ENCODE data around the gene BEGAIN. TPM values are rescaled to one million over a fixed set of nuclear protein-coding genes. Genes with fewer than 3 reads are reported as not detected.

BEGAIN gene
- total RNA-seq, 4 donors from 2014 or later = 9.6 to 17.0 (median 11.6) TPM

GRCh38 chr14:100592972-100593371, 5.8 kb upstream of the BEGAIN start:
- TF ChIP-seq EP300 (IDR thresholded peaks at IDR 0.05) (no peak), CTCF (IDR thresholded peaks at IDR 0.05) (no peak)
- WGBS, 2 donors = 64 to 67% methylated on average over 4 of the region's 4 CpGs
- H3K4me1 ChIP-seq = peaks cover 0 to 1% (median 0%) of the 10 kb centered on the region in 4 donors
- H3K36me3 ChIP-seq = no peaks in the 10 kb centered on the region
- peaks cover 0 to 18% of the 10 kb centered on the region in 2 donors for H3K27me3 ChIP-seq
- H3K27ac ChIP-seq = no peak overlapping the region
- H3K4me3 ChIP-seq = no peak overlapping the region
- no peak for DNase-seq (ENCODE audit: low spot score in 2 of 2)
- no peaks in the 10 kb centered on the region for H3K9me3 ChIP-seq

DNA sequence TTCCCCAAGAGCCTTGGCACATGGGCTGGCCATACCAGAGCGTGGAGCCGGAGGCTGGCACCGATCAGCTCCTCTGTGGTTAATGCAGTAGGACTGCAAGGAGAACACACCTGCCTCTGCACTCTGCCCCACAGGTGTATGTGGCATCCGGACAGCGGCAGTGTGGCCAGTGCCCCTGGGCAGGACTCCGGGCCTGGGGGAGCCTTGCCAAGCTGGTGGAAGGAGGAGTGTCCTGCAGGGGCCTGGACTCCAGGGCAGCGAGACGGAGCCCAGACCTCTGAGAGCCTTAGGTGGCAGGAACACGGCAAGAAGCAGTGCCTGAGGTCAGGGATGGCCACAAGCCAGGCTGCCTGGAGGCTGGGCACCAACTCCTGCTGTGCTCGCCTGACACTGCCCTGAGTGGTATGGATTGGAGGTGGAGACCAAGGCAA, 5.3 kb upstream of the BEGAIN start:
- no peaks in the 10 kb centered on the region for H3K36me3 ChIP-seq
- DNase-seq (ENCODE audit: low spot score in 2 of 2) = no peak
- TF ChIP-seq EP300 (IDR thresholded peaks at IDR 0.05) (no peak), CTCF (IDR thresholded peaks at IDR 0.05) (no peak), POLR2A (IDR thresholded peaks at IDR 0.05) (no peak)
- no peaks in the 10 kb centered on the region for H3K9me3 ChIP-seq
- H3K4me1 ChIP-seq = peaks cover 0 to 6% (median 0%) of the 10 kb centered on the region in 4 donors
- no peak overlapping the region for H3K27ac ChIP-seq
- WGBS, 2 donors = 86 to 94% methylated on average over 9 to 10 of the region's 10 CpGs
- peaks cover 0 to 23% of the 10 kb centered on the region in 2 donors for H3K27me3 ChIP-seq
- H3K4me3 ChIP-seq = no peak overlapping the region

DNA sequence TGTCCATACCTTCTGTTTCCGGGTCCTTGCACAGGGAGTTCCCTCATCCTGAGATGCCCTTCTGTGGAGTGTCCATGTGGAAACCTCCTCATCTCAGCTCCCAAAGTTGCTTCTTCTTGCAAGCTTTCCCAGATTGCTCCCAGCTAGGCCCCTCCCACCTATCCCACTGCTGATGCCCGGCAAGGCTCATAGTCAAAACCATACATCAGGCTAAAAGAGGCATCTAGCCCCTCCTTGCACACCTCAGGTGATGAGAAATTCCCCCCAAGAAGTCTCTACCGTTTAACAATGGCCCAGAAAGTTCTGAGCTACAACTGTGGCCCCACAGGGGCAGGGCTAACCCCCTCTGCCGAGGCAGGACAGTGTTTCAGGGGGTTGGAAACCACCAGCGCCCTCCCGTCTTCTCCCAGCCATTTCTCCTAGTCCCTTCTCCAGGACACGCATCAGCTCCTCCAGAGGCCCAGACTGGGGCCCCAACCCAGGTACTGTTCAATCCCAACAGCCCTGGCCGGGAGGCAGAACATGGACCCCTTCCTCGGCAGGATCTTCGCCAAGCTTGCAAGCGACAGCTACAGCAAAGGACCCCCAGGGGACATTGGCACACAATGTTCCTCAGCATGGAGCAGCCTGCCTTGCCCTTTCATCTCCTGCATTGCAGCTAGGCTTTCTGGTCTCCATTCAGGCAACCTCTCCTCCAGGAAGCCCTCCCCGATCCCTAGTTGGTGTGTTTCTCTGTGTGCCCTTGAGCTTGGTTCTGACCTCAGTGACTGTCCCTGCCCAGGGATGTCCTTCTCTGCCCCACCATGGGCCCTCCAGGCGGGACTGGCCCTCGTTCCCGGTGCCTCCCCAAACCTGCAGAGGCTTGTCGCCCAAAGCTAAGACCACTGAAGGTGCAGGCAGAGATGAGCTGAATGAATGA, 4.5 kb upstream of the BEGAIN start:
- H3K9me3 ChIP-seq = no peaks in the 10 kb centered on the region
- peaks cover 0 to 10% (median 0%) of the 10 kb centered on the region in 4 donors for H3K4me1 ChIP-seq
- WGBS, 2 donors = 81 to 88% methylated on average over 16 of the region's 16 CpGs
- no peak overlapping the region for H3K4me3 ChIP-seq
- no peak for DNase-seq (ENCODE audit: low spot score in 2 of 2)
- TF ChIP-seq EP300 (IDR thresholded peaks at IDR 0.05) (no peak), CTCF (IDR thresholded peaks at IDR 0.05) (no peak), POLR2A (IDR thresholded peaks at IDR 0.05) (no peak)
- H3K27ac ChIP-seq = no peak overlapping the region
- no peaks in the 10 kb centered on the region for H3K36me3 ChIP-seq
- peaks cover 0 to 25% of the 10 kb centered on the region in 2 donors for H3K27me3 ChIP-seq

GRCh38 chr14:100590726-100591452, 3.7 kb upstream of the BEGAIN start:
- TF ChIP-seq CTCF (IDR thresholded peaks at IDR 0.05) (no peak), EP300 (IDR thresholded peaks at IDR 0.05) (no peak), POLR2A (IDR thresholded peaks at IDR 0.05) (no peak)
- no peak overlapping the region for H3K27ac ChIP-seq
- H3K9me3 ChIP-seq = no peaks in the 10 kb centered on the region
- H3K36me3 ChIP-seq = no peaks in the 10 kb centered on the region
- peaks cover 0 to 34% of the 10 kb centered on the region in 2 donors for H3K27me3 ChIP-seq
- peaks cover 0 to 18% (median 0%) of the 10 kb centered on the region in 4 donors for H3K4me1 ChIP-seq
- DNase-seq (ENCODE audit: low spot score in 2 of 2) = no peak
- WGBS, 2 donors = 92% methylated on average over 12 to 13 of the region's 14 CpGs
- H3K4me3 ChIP-seq = no peak overlapping the region
